GM19351 (cell line): ENCODE measurements around the gene ZNF283.
"Not testable (repeated sequence)": the region's sequence is repeated elsewhere in the genome, so short reads cannot be mapped to it uniquely, and the experiment has no call there.

ENCODE experiments used
- ATAC-seq: cut with Tn5 transposase; IDR thresholded peaks from one replicate; pipeline ENCODE4 v1.9.1; 2021; ENCODE audit warnings: mild to moderate bottlenecking, moderate library complexity; ENCODE audit not compliant: unreplicated experiment

Gene ZNF283

DNA sequence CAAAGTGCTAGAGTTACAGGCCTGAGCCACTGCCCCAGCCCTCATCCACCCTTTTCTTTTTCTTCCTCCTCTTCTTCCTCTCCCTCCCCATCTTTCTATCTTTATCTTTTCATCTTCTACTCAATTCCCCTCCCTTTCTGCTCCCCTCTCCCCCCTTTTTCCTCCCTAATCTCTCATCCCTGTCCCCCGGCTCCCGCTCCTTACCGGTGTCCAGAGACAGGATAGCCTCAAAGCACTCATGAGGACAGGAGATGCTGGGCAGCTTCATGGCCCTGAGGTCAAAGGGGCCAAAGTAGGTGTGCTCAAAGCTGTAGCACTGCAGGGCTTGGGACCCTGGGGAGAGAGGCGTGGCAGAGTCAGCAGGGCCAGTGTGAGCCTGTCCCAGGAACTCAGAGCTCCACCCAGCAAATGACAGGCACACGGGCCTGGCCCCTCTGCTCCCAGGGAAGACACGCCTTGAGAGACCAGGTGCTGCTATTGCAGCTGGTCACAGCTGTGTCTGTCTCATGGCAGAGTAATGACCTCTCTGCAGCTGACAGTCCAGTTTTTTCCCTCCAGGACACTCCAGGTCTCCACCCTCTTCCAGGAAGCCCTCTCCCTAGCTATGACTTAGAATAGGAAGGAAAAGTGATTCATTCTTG, 27.5 kb upstream of the ZNF283 start:
- no peak for ATAC-seq

DNA sequence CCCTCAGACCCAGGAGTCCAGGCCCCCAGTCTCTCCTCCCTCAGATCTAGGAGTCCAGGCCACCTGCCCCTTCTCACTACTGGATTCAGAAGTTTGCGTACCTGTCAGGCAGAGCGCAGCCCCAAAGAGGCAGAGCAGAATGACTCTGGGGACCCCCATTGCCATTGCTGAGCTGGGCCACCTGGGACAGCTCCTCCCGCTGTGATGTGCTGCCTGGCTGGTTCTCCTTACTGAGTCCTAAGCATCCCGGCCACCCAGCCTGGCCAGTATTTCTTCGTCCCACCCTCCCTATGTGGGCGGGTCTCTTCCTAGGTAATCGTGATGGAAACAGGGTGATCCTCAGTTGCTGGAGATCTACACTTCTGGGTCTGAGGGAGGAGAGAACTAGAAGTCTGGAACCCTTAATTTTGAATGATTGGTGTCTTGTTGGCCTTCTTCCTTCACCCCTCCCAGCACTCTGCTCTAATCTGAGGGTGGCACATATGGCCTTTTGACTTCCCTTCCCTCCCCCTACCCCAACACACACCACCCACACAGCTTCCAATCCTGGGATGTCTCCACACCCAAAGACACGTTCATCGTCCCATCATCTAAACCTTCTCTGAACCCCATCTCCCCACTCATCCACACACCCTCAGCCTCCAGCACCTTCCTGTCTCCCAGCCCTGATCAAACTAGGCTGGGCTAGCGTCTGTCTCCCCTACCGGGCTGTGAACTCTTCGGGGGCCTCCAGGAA, 24.7 kb upstream of the ZNF283 start, which contains the start of gene LYPD5:
Gene LYPD5 (minus strand): TSS at position 232 of the 736 bp plus-strand sequence. CDS start 67 bp downstream, at position 165.
- no peak for ATAC-seq

DNA sequence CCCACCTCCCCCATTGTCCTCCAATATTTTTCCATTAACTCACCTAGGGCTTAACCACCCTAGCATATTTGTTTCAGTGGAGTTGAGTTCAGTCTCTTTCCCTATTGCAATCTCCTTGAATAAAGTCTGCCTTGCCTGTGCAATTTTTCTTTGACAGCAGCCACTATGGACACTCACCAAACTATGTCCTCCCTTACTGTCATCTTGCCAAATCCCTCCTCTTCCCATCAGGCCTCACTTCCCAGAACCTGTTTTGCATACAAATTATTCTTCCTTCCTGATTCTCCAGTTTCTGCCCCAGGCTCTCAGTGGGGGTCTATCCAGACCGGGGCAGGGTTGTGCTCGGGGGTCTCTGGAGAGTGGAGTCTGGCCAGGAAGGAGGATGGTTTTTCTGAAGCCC, 22.7 kb upstream of the ZNF283 start:
- ATAC-seq, result no peak

DNA sequence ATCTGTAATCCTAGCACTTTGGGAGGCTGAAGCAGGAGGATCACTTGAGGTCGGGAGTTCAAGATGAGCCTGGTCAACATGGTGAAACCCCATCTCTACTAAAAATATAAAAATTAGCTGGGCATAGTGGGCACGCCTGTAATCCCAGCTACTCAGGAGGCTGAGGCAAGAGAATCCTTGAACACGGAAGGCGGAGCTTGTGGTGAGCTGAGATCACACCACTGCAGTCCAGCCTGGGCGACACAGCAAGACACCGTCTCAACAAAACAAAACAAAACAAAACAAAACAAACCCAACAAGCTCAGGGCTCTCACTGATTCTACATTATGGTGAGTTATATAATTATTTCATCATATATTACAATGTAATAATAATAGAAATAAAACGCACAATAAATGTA, 20.7 kb upstream of the ZNF283 start:
- ATAC-seq, result not testable (repeated sequence)

DNA sequence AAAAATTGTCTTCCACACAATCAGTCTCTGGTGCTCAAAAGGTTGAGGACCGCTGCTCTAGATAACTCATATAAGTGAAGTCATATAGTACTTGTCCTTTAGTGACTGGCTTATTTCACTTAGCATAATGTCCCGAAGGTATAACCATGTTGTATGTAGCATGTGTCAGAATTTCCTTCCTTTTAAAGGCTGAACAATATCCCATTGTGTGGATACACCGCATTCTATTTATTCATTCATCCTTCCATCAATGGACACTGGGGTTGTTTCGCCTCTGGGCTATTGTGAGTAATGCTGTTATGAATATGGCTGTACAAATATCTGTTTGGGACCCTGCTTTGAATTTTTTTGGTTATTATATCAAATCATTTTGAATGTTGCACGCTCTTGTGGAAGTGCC, 20.3 kb upstream of the ZNF283 start:
- ATAC-seq, result no peak

DNA sequence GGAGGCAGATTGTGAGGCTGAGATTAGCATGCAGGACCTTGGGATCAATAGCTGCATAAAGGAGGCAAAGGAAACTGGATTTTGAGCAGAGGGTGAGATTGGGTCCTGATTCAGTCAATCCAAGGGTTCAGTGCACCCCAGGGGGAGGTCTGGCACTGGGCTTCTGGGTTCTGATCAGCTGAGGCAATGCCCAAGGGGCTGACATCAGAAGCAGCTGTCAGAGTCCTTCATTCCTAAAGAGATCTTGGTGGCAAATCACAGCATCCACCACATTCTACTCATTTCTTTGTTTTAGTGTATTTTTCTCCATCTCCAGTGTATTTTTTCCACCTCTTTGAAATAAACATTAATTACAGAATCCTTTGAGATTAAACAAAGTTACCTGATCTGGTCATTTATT, 19.5 kb upstream of the ZNF283 start:
- ATAC-seq, result no peak

DNA sequence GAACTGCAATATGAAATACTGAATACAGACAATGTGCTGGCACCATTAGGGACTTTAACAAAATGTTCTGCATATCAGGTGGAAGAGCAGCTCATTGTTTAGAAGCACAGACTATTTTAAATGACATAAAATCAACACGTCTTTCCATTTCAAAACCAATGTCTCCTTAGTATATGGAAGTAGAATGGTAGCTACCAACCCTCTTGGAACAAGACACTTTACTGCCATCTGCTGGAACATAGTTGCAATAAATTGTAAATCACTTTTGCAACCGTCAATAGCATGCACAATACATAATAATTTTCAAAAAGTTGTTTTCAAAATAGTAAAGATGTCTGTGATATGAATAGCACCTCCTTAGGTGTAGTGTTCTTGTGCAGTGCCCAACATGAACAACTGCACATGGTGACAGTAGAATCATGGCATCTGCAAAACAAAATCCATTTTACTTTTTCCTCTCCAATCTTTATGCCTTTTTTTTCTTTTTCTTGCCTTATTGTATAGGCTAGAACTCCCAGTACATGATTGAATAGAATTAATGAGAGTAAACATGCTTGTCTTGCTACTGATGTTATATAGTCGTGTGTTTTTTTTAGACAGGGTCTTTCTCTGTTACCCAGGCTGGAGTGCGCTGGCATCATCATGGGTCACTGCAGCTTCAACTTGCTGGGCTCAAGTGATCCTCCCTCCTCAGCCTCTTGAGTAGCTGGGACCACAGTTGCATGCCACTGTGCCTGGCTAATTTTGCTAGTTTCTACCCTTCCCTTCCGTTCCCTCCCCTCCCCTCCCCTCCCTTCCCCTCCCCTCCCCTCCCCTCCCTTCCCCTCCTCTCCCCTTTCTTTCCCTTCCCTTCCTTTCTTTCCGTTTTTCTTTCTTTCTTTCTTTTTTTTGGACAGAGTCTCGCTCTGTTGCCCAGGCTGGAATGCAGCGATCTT, 17.1 kb upstream of the ZNF283 start:
- no peak for ATAC-seq

DNA sequence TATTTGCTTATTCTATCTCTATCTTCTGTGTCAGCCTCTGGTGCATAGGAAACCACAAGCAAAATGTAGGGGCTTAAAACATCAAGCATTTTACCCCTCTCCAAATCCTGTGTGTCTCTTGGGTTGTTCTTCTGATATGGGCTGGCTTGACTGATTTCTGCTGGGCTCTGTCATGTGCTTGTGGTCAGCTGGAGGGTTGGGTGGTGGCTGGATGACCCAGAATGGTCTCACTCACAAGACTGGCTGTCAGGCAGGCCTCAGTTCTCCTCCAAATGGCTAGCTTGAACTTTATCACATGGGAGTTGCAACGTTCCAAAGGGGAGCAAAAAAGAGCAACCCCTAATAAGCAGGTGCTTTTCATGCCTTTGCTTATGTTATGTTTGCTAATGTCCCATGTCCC, 15.3 kb upstream of the ZNF283 start:
- no peak for ATAC-seq

DNA sequence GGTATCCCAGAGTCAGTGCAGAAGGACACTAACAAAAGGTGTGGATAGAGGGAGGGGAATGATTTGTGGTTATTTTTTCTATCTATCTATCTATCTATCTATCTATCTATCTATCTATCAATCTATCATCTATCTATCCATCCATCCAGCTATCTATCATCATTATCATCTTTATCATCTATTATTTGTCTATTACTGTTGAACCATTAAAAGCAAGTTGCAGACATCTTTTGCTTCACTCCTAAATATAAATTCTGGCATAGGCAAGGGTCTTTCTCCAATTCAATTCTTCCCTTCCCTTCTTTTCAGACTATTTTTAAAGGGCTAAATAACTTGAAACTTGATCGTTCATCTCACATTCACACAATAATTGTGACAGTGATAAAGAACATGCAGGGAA, 14.9 kb upstream of the ZNF283 start:
- no peak for ATAC-seq

DNA sequence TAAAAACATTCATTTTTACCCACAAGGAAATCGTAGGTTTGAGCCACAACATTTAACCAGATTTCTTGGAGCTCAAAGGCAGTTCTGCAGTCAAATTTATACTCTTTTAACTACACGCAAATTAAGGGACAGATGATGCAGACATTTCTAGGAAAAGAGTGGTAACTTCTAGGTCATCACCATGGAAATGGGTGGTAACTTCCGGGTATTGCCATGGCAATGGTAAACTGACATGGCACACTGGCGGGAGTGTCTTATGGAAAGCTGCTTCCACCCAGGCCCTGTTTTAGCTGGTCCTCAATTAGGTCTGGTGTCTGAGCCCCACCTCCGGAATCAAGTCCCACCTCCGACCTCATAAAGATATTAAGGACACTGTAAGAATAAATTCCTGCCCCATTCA, 14.4 kb upstream of the ZNF283 start:
- ATAC-seq, result no peak

DNA sequence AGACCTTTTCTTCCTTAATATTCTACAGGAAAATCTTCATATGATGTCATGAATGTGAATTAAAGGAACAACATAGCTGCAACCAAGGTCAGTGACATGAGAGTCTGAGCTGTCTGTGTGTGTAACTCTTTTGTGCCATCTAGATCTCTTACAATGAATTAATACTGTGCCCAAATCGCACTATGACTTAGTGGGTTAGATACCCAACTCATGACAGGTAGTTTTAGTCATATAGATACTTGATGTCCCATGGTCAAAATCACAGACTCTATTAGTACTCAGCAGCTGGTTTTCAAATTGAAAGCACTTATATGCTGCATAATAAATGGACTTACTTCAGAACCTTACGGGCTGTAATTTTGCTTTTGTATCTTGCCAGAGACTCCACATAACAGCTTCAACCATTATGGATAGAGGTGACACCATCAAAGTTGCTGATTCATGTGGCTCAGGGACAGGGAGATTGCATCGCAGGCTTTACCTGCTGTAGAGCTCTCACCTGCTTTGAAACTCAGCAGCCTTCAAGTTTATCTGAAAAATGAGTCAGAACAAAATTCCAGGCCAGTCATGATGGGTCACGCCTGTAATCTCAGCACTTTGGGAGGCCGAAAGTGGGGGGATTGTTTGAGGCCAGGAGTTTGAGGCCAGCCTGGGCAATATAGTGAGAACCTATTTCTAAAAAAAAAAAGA, 12.3 kb upstream of the ZNF283 start:
- ATAC-seq, result no peak

DNA sequence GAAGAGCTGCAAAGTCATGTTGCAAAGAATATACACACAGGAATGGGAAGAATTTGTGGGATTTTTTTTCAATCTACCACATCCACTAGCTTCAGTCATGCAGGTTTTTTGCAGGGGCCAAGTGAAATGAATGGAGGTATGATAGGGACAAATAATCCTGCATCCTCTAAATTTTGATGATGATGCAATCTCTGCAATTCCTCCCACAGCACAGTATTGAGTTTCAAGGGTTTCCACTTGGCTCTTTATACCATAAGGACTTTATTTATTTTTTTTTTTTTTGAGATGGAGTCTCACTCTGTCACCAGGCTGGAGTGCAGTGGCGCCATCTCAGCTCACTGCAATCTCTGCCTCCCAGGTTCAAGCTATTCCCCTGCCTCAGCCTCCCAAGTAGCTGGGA, 9.7 kb upstream of the ZNF283 start:
- ATAC-seq, result not testable (repeated sequence)

DNA sequence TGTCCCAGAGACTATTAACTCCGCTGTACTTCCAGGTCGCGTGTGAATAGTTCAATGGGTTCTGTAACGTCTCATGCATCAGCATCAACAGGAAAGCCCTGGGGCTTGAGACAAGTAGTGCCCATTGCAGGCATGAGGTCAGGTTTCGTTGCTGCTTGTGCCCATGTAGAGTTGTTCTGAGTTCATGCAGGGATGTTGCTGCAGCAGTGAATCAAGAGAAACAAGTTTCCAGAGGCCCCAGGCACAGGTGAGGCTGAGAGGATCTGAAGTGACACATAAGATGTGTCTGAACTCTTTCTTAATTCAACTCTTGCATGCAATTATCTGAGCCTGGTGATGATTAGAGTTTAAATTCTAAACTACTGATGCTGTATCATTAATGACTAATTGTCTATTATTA, 8.6 kb upstream of the ZNF283 start:
- no peak for ATAC-seq

DNA sequence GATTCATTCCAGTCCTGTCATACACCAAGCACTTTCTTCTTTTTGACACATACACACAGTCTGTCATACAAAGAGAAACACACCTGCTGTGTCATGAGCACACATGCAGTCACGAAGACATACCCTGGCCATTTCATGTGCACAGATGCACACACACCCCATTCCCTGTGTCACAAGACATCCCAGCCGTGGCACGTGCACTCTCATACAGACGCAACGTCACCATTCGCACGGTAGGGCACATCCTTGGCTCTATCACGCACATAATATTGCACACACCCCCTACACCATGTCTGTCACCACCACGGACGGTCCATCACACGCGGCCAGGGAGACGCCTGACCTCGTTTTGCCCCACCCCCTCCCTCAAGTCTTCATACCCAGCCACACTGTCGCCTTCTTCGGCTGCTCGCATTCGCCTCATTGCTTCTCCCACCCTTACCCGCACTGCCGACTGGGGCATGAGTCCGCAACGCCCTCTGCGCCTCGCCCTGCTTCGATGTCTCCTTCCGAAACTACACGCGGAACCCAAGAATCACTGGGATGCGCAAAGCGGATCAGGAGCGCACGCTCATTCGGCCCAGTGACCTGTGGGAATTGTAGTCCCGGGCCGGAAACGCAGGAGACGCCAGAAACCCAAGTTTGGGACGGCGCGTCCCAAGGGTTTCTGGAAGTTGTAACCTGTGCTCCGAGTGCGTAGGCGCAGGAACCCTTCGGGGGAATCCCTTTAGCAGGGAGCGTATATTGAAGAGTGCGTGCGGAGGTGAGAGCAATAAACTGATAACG, 6.8 kb upstream of the ZNF283 start:
- no peak for ATAC-seq

DNA sequence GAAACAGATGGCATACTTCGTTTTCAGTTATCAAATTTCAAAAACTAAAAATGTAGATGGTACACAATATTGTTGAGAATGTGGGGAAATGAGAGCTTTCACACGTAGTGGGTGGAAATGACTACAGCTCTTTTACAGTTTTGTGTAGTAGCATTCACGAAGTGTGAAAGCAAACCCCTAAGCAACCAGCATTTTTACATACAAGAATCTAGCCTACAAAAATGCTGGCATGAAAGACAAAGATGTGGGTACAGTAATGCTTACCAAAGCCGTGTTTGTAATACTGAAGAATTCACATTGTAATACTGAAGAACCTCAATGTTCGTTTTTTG, 6.3 kb upstream of the ZNF283 start:
- no peak for ATAC-seq

DNA sequence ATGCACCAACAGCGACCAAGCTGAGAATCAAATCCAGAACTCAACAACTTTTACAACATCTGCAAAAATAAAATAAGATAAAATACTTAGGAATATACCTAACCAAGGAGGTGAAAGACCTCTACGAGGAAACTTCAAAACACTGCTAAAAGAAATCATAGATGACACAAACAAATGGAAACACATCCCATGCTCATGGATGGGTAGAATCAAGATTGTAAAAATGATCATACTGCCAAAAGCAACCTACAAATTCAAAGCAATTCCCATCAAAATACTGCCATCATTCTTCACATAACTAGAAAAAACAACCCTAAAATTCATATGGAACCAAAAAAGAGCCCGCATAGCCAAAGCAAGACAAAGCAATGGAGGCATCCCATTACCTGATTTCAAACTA, 3.3 kb upstream of the ZNF283 start:
- ATAC-seq, result not testable (repeated sequence)

DNA sequence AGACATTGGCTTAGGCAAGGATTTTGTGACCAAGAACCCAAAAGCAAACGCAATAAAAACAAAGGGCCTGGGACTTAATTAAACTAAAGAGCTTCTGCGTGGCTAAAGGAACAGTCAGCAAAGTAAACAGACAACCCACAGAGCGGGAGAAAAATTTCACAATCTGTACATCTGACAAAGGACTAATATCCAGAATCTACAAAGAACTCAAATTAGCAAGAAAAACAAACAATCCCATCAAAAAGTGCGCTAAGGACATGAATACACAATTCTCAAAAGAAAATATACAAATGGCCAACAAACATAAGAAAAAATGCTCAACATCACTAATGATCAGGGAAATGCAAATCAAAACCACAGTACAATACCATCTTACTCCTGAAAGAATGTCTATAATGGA, 2.5 kb upstream of the ZNF283 start:
- ATAC-seq, result not testable (repeated sequence)

DNA sequence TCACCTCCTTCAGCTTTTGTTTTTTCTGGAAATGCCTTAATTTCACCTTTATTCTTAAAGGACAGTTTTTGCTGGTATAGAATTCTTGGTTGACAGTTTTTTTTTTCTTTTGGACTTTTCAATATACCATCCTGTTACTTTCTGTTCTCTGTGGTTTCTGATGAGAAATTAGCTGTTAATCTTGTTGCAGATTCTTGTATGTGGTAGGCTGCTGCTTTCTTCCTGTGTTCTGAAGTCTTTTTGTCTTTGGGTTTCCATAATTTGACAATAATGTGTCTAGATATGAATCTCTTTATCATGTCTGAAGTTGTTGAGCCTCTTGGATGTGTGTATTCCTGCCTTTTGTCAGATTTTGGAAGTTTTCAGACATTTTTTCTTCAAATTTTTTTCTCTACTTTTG, 12.0 kb downstream of the ZNF283 start:
- no peak for ATAC-seq

DNA sequence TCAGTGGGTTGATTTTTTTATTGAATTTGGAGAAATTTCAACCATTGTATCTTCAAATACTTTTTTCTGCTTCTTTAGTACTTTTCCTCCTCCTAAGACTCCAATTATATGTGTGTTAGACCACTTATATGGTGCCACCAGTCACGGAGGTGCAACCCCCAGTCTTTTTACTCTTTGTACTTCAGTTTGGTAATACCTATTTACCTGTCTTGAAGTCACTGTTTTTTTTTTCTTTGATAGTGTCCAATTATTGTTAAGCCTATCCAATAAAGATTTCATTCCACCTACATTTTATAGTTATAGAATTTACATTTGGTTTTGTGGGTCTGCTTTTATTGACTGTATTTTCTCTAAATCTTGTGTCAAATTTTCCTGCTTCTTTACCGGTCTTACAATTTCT, 14.9 kb downstream of the ZNF283 start:
- no peak for ATAC-seq

DNA sequence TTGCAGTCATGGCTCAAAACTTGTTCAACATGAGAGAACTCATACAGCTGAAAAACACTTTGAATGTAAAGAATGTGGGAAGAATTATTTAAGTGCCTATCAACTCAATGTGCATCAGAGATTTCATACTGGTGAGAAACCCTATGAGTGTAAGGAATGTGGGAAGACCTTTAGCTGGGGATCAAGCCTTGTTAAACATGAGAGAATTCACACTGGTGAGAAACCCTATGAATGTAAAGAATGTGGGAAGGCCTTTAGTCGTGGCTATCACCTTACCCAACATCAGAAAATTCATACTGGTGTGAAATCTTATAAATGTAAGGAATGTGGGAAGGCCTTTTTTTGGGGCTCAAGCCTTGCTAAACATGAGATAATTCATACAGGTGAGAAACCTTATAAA, 20.1 kb downstream of the ZNF283 start:
- ATAC-seq, result no peak
